K562 treated with DMSO at 1 percent for 12 hours (cell line): ENCODE data around the gene SMIM36. TPM values are rescaled to one million over a fixed set of nuclear protein-coding genes. Genes with fewer than 3 reads are reported as not detected.

Source experiments
- total RNA-seq: library from RNA; unstranded; fragments of 300-600 nt; gene quantifications from 2 replicates; pipeline ENCODE4 v1.2.3, GENCODE V29; 2022; ENCODE audit not compliant: insufficient read depth

The SMIM36 gene
- total RNA-seq = not detected in 2 replicates

DNA sequence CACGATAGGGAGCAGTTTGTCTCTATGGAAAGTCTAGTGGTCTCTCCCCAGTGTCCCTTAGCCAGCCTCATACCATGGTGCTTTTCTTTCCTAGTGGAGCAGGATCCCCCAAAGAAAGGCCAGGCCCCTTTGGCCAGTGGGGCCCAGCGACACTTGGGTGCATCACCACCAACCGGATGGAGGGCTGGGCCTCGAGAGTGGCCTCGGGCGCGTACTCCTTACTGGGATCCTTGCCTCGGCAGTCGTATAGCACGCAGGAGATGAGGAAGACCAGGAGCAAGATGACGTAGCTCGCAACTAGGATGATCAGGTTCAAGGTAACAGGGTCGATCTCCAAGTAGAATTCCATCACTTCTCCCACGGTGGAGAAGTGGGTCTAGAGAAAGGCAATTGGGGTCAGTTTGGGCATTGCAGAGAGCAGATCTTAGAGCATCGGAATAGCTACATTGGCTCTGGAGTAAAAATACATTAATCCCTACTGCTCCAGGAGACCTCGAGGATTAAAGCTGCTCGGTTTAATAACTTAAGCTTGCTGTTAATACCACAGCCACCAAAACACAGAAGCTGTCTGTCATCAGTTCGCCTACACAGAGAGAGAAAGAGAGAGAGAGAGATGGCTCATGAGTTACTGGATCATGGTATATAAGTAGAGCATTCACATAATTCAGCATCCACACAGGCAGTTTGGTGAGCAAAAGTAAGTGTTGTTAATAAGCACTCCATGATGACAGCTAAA is at the start of gene SMIM36:
TSS of gene SMIM36 (minus strand) at position 467 of the 736 bp plus-strand sequence.

DNA sequence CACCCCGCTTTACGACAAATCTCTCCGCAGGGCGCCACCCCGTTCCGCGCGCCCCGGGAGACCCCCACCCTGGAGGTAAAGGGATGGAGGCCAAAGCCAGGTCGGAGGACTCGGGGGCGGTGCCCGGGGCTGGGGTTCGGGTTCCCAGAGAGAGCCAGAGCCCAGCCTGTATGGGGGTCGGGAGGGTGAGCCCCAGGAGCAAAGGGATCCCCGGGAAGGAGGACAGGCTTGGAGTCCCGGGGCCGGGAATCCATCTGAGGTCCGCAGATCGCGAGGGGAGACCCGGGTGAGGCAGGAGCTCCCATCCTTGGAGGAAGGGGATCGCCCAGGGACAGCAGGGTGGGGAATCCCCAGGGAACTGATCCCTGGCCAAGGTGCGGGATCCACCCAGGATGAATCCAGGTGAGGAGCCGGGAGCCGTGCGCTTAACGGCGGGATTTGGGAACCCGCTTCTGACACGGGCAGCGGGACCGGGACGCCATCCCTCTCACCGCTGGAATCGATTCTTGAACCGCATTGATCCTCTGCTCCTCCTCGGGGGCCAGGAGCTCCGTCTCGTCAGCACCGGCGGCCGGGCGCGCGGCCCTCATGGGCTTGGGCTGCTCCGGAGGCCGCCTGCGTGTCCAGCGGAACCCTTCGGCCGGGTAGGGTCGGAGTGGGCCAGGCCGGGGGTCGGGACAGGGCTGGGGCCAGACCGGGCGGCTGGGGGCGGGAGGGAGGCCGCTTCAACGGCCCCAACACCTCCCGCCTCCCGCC is 89.9 kb downstream of the SMIM36 start, which contains the start of gene MMD:
TSS of gene MMD (minus strand) at position 657 of the 756 bp plus-strand sequence. CDS start at position 517, 140 bp downstream.

Other genes starting within 250 kb of the SMIM36 start
- not detected in 2 replicates for gene HLF, start 246.5 kb downstream of the SMIM36 start, total RNA-seq
- 8.7 and 21.5 TPM in 2 replicates for gene MMD, start 89.6 kb downstream of the SMIM36 start, total RNA-seq
- 1.2 and 1.6 TPM in 2 replicates for gene TMEM100, start 211.4 kb upstream of the SMIM36 start, total RNA-seq
- gene PCTP, start 239.6 kb upstream of the SMIM36 start, total RNA-seq = 45.2 and 61.9 TPM in 2 replicates